Stimulated activated effector memory CD8-positive, alpha-beta T cell treated with anti-CD3 and anti-CD28 coated beads, Interleukin-12 subunit alpha, Interleukin-12 subunit beta, amount 100 ng/mL, for 72 hours (primary cell): Measurements from ENCODE around the gene TNIK.

ENCODE experiments used
- ATAC-seq: fragments of 150-1000 bp; cut with Tn5 transposase; 2 replicates; pipeline ENCODE4 v1.10.0; 2021
- DNase-seq, 2 donors: peaks; one replicate each; pipeline ENCODE4 v3.0.0; 2021 to 2022; ENCODE audit warnings: low spot score in 2 of 2
- H3K27ac Mint-ChIP-seq: one replicate; pipeline ENCODE4 v1.8.0; 2022; ENCODE audit warnings: mild to moderate bottlenecking, mixed read lengths
- H3K36me3 Mint-ChIP-seq: one replicate; pipeline ENCODE4 v1.8.0; 2022; ENCODE audit warnings: mild to moderate bottlenecking, mixed read lengths
- H3K4me1 Mint-ChIP-seq: one replicate; pipeline ENCODE4 v1.8.0; 2022; ENCODE audit warnings: mixed read lengths
- H3K4me3 Mint-ChIP-seq: one replicate; pipeline ENCODE4 v1.8.0; 2022; ENCODE audit warnings: mild to moderate bottlenecking, mixed read lengths
- H3K9me3 Mint-ChIP-seq: one replicate; pipeline ENCODE4 v1.8.0; 2022; ENCODE audit warnings: mixed read lengths

The TNIK gene

GRCh38 chr3:171200750-171201088, 259.5 kb downstream of the TNIK start:
- H3K9me3 Mint-ChIP-seq, result peaks cover 4% of the 10 kb centered on the region
- no peak overlapping the region for H3K4me3 Mint-ChIP-seq
- DNase-seq (no peak), ATAC-seq (no peak)
- H3K4me1 Mint-ChIP-seq, result peaks cover 10% of the 10 kb centered on the region
- no peak overlapping the region for H3K27ac Mint-ChIP-seq
- H3K36me3 Mint-ChIP-seq, result no peaks in the 10 kb centered on the region

- Mint-ChIP-seq H3K9me3 (peaks cover 4% of the 10 kb centered on the region), H3K36me3 (no peaks in the 10 kb centered on the region), H3K4me1 (peaks cover 10% of the 10 kb centered on the region), H3K27ac (no peak overlapping the region), H3K4me3 (no peak overlapping the region)
- ATAC-seq (no peak), DNase-seq (no peak)
Observed at GRCh38 chr3:171200052-171200749, 260.0 kb downstream of the TNIK start.

- no peaks in the 10 kb centered on the region for H3K36me3 Mint-ChIP-seq
- DNase-seq, result no peak
Observed at GRCh38 chr3:171199473-171199829, 260.8 kb downstream of the TNIK start.

GRCh38 chr3:171198781-171199472, 261.3 kb downstream of the TNIK start:
- no peak for ATAC-seq
- H3K4me1 Mint-ChIP-seq, result peaks cover 10% of the 10 kb centered on the region

More at GRCh38 chr3:171199473-171199829, 260.8 kb downstream of the TNIK start:
- Mint-ChIP-seq H3K9me3 (peaks cover 4% of the 10 kb centered on the region), H3K27ac (peak overlapping the region; percentile 11), H3K4me1 (peaks cover 10% of the 10 kb centered on the region), H3K4me3 (no peak overlapping the region)
- ATAC-seq, result no peak

GRCh38 chr3:171195686-171196085, 264.5 kb downstream of the TNIK start:
- H3K36me3 Mint-ChIP-seq, result peaks cover 3% of the 10 kb centered on the region
- H3K4me3 Mint-ChIP-seq, result no peak overlapping the region
- no peak for ATAC-seq
- H3K27ac Mint-ChIP-seq, result no peak overlapping the region
- DNase-seq, result no peak
- peaks cover 4% of the 10 kb centered on the region for H3K9me3 Mint-ChIP-seq
- H3K4me1 Mint-ChIP-seq, result peaks cover 12% of the 10 kb centered on the region

More at GRCh38 chr3:171198781-171199472, 261.3 kb downstream of the TNIK start:
- Mint-ChIP-seq H3K27ac (peak overlapping the region; percentile 11), H3K9me3 (peaks cover 4% of the 10 kb centered on the region), H3K36me3 (no peaks in the 10 kb centered on the region), H3K4me3 (no peak overlapping the region)
- DNase-seq, result no peak

- Mint-ChIP-seq H3K9me3 (peaks cover 4% of the 10 kb centered on the region), H3K4me3 (no peak overlapping the region), H3K36me3 (peaks cover 8% of the 10 kb centered on the region), H3K4me1 (peaks cover 16% of the 10 kb centered on the region), H3K27ac (no peak overlapping the region)
- ATAC-seq (no peak), DNase-seq (no peak)
Observed at GRCh38 chr3:171194965-171195364, 265.2 kb downstream of the TNIK start.

GRCh38 chr3:171193693-171194092, 266.5 kb downstream of the TNIK start:
- peaks cover 20% of the 10 kb centered on the region for H3K36me3 Mint-ChIP-seq
- DNase-seq (no peak), ATAC-seq (no peak)
- no peak overlapping the region for H3K4me3 Mint-ChIP-seq
- H3K9me3 Mint-ChIP-seq, result peaks cover 4% of the 10 kb centered on the region
- no peak overlapping the region for H3K27ac Mint-ChIP-seq
- peaks cover 29% of the 10 kb centered on the region for H3K4me1 Mint-ChIP-seq

- Mint-ChIP-seq H3K9me3 (no peaks in the 10 kb centered on the region), H3K27ac (no peak overlapping the region), H3K4me1 (peaks cover 20% of the 10 kb centered on the region), H3K4me3 (no peak overlapping the region), H3K36me3 (peaks cover 25% of the 10 kb centered on the region)
- ATAC-seq, result peak; percentile 73
- DNase-seq, result no peak
Observed at GRCh38 chr3:171192176-171192854, 267.9 kb downstream of the TNIK start.

- Mint-ChIP-seq H3K27ac (no peak overlapping the region), H3K36me3 (peaks cover 25% of the 10 kb centered on the region), H3K9me3 (no peaks in the 10 kb centered on the region), H3K4me1 (peaks cover 18% of the 10 kb centered on the region), H3K4me3 (no peak overlapping the region)
- no peak for ATAC-seq
- DNase-seq, result no peak
Observed at GRCh38 chr3:171190668-171191067, 269.5 kb downstream of the TNIK start.

- Mint-ChIP-seq H3K4me3 (peak overlapping the region; percentile 22), H3K36me3 (peaks cover 25% of the 10 kb centered on the region), H3K9me3 (no peaks in the 10 kb centered on the region), H3K27ac (peak overlapping the region; percentile 63), H3K4me1 (peaks cover 27% of the 10 kb centered on the region)
- ATAC-seq (peak; percentile 96), DNase-seq (no peak)
Observed at GRCh38 chr3:171189394-171190080, 270.7 kb downstream of the TNIK start.

- ATAC-seq (no peak), DNase-seq (no peak)
- H3K4me1 Mint-ChIP-seq, result peaks cover 37% of the 10 kb centered on the region
- H3K4me3 Mint-ChIP-seq, result no peak overlapping the region
- H3K9me3 Mint-ChIP-seq, result no peaks in the 10 kb centered on the region
- no peak overlapping the region for H3K27ac Mint-ChIP-seq
- peaks cover 25% of the 10 kb centered on the region for H3K36me3 Mint-ChIP-seq
Observed at GRCh38 chr3:171187706-171188290, 272.4 kb downstream of the TNIK start.

- peaks cover 37% of the 10 kb centered on the region for H3K4me1 Mint-ChIP-seq
- H3K9me3 Mint-ChIP-seq, result no peaks in the 10 kb centered on the region
Observed at GRCh38 chr3:171186817-171187500, 273.2 kb downstream of the TNIK start.

GRCh38 chr3:171186383-171186782, 273.8 kb downstream of the TNIK start:
- Mint-ChIP-seq H3K27ac (no peak overlapping the region), H3K9me3 (no peaks in the 10 kb centered on the region), H3K4me3 (no peak overlapping the region), H3K4me1 (peaks cover 37% of the 10 kb centered on the region), H3K36me3 (peaks cover 25% of the 10 kb centered on the region)
- DNase-seq (no peak), ATAC-seq (no peak)

More at GRCh38 chr3:171186817-171187500, 273.2 kb downstream of the TNIK start:
- no peak overlapping the region for H3K27ac Mint-ChIP-seq
- ATAC-seq (no peak), DNase-seq (no peak)
- peaks cover 25% of the 10 kb centered on the region for H3K36me3 Mint-ChIP-seq
- H3K4me3 Mint-ChIP-seq, result no peak overlapping the region

- H3K4me1 Mint-ChIP-seq, result peaks cover 37% of the 10 kb centered on the region
- no peak for DNase-seq
- H3K36me3 Mint-ChIP-seq, result peaks cover 25% of the 10 kb centered on the region
- no peaks in the 10 kb centered on the region for H3K9me3 Mint-ChIP-seq
- H3K27ac Mint-ChIP-seq, result no peak overlapping the region
- no peak overlapping the region for H3K4me3 Mint-ChIP-seq
- no peak for ATAC-seq
Observed at GRCh38 chr3:171185959-171186358, 274.2 kb downstream of the TNIK start.
